H9 (cell line): ENCODE results near the gene POLR2L. TPM values are rescaled to one million over a fixed set of nuclear protein-coding genes. Genes with fewer than 3 reads are reported as not detected.

Experiments
- DNase-seq: peaks from one replicate; pipeline ENCODE4 v3.0.0-alpha.2; 2017
- H2AFZ ChIP-seq: one replicate; pipeline ENCODE4 v1.6.1; 2013; ENCODE audit warnings: mild to moderate bottlenecking, low read length, control low read depth, moderate library complexity
- H2AK5ac ChIP-seq: 2 replicates; pipeline ENCODE4 v1.6.1; 2013; ENCODE audit warnings: low read length, control low read depth, mixed read lengths; ENCODE audit not compliant: insufficient read length
- H2BK120ac ChIP-seq: one replicate; pipeline ENCODE4 v1.6.1; 2013; ENCODE audit warnings: low read depth, mild to moderate bottlenecking, low read length, control low read depth, inconsistent platforms; ENCODE audit not compliant: poor library complexity, severe bottlenecking
- H2BK12ac ChIP-seq: 2 replicates; pipeline ENCODE4 v1.6.1; 2013; ENCODE audit warnings: low read length, control low read depth, mixed read lengths, low read depth; ENCODE audit not compliant: insufficient read length
- H2BK15ac ChIP-seq: 2 replicates; pipeline ENCODE4 v1.6.1; 2013; ENCODE audit warnings: low read depth, low read length, control low read depth
- H2BK20ac ChIP-seq: one replicate; pipeline ENCODE4 v1.6.1; 2013; ENCODE audit warnings: low read depth, mild to moderate bottlenecking, low read length, control low read depth, inconsistent platforms; ENCODE audit not compliant: poor library complexity, severe bottlenecking
- H2BK5ac ChIP-seq: 2 replicates; pipeline ENCODE4 v1.6.1; 2013; ENCODE audit warnings: low read length, control low read depth, mixed read lengths; ENCODE audit not compliant: insufficient read length
- H3K14ac ChIP-seq: 2 replicates; pipeline ENCODE4 v1.6.1; 2013; ENCODE audit warnings: low read length, control low read depth; ENCODE audit not compliant: insufficient read depth
- H3K18ac ChIP-seq: 2 replicates; pipeline ENCODE4 v1.6.1; 2013; ENCODE audit warnings: low read depth, mild to moderate bottlenecking, mixed read lengths, low read length, control low read depth; ENCODE audit not compliant: insufficient read length
- H3K23ac ChIP-seq: 2 replicates; pipeline ENCODE4 v1.6.1; 2013; ENCODE audit warnings: low read length, control low read depth, mixed read lengths, low read depth; ENCODE audit not compliant: insufficient read length
- H3K23me2 ChIP-seq: 2 replicates; pipeline ENCODE4 v1.6.1; 2013; ENCODE audit warnings: low read depth, mild to moderate bottlenecking, mixed read lengths, low read length, control low read depth; ENCODE audit not compliant: insufficient read length, poor library complexity, severe bottlenecking
- H3K27ac ChIP-seq: 2 replicates; pipeline ENCODE4 v1.5.1; 2013; ENCODE audit warnings: low read length, control low read depth, mixed read lengths, low read depth; ENCODE audit not compliant: insufficient read length
- H3K27me3 ChIP-seq: 2 replicates; pipeline ENCODE4 v1.6.1; 2013; ENCODE audit warnings: low read length, control low read depth, inconsistent platforms; ENCODE audit not compliant: insufficient read depth
- H3K4ac ChIP-seq: 2 replicates; pipeline ENCODE4 v1.6.1; 2013; ENCODE audit warnings: low read depth, mild to moderate bottlenecking, control low read depth, inconsistent platforms, low read length, moderate library complexity
- H3K4me1 ChIP-seq: 2 replicates; pipeline ENCODE4 v1.6.1; 2013; ENCODE audit warnings: low read length, control low read depth, inconsistent platforms; ENCODE audit not compliant: insufficient read depth
- H3K4me2 ChIP-seq: 2 replicates; pipeline ENCODE4 v1.6.1; 2013; ENCODE audit warnings: low read length, control low read depth, mixed read lengths; ENCODE audit not compliant: insufficient read length, insufficient read depth
- H3K56ac ChIP-seq: 2 replicates; pipeline ENCODE4 v1.6.1; 2013; ENCODE audit warnings: low read depth, mild to moderate bottlenecking, mixed read lengths, low read length, control low read depth; ENCODE audit not compliant: insufficient read length
- H3K79me1 ChIP-seq: 2 replicates; pipeline ENCODE4 v1.6.1; 2013; ENCODE audit warnings: low read depth, mild to moderate bottlenecking, moderate library complexity, low read length, control low read depth, inconsistent platforms; ENCODE audit not compliant: insufficient read depth, poor library complexity, severe bottlenecking
- H3K79me2 ChIP-seq: 2 replicates; pipeline ENCODE4 v1.6.1; 2013; ENCODE audit warnings: low read length, control low read depth, inconsistent platforms; ENCODE audit not compliant: insufficient read depth
- H3K9ac ChIP-seq: 2 replicates; pipeline ENCODE4 v1.6.1; 2013; ENCODE audit warnings: low read length, control low read depth, mixed read lengths; ENCODE audit not compliant: insufficient read length; ENCODE audit errors: extremely low read depth
- H3K9me3 ChIP-seq: one replicate; pipeline ENCODE4 v1.6.1; 2013; ENCODE audit warnings: low read depth, low read length, inconsistent platforms; ENCODE audit not compliant: control insufficient read depth
- H3T11ph ChIP-seq: one replicate; pipeline ENCODE4 v1.6.1; 2013; ENCODE audit warnings: mild to moderate bottlenecking, low read length, control low read depth, inconsistent platforms
- H4K20me1 ChIP-seq: one replicate; pipeline ENCODE4 v1.6.1; 2013; ENCODE audit not compliant: control insufficient read depth, insufficient read length, insufficient read depth
- H4K5ac ChIP-seq: 2 replicates; pipeline ENCODE4 v1.6.1; 2013; ENCODE audit warnings: low read depth, mild to moderate bottlenecking, mixed read lengths, low read length, control low read depth; ENCODE audit not compliant: insufficient read length
- H4K8ac ChIP-seq: replicated peaks from 2 replicates; pipeline ENCODE4 v1.6.1; 2013; ENCODE audit warnings: low read length, control low read depth, mixed read lengths, low read depth; ENCODE audit not compliant: insufficient read length
- H4K91ac ChIP-seq: 2 replicates; pipeline ENCODE4 v1.6.1; 2013; ENCODE audit warnings: low read depth, mild to moderate bottlenecking, moderate library complexity, mixed read lengths, low read length, control low read depth; ENCODE audit not compliant: insufficient read length
- H3K27ac Mint-ChIP-seq, 3 experiments: 2 replicates in 2 of 3; 3 replicates in 1 of 3; pipeline ENCODE4 v1.8.0; 2020 to 2021; ENCODE audit warnings: mixed read lengths in 3 of 3, mild to moderate bottlenecking in 1 of 3, moderate library complexity in 1 of 3
- H3K27me3 Mint-ChIP-seq: 2 replicates; pipeline ENCODE4 v1.8.0; 2021; ENCODE audit warnings: low read depth, mild to moderate bottlenecking, moderate library complexity, mixed read lengths
- H3K36me3 Mint-ChIP-seq, 3 experiments: 2 replicates in 2 of 3; 3 replicates in 1 of 3; pipeline ENCODE4 v1.8.0; 2020 to 2021; ENCODE audit warnings: low read depth in 3 of 3, mixed read lengths in 3 of 3; ENCODE audit not compliant: insufficient read depth in 1 of 3
- H3K4me1 Mint-ChIP-seq, 2 experiments: 2 replicates each; pipeline ENCODE4 v1.8.0; 2020; ENCODE audit warnings: mixed read lengths in 2 of 2
- H3K4me3 Mint-ChIP-seq, 2 experiments: 2 replicates in 1 of 2; 3 replicates in 1 of 2; pipeline ENCODE4 v1.8.0; 2020 to 2021; ENCODE audit warnings: mild to moderate bottlenecking in 2 of 2, mixed read lengths in 2 of 2, moderate library complexity in 1 of 2
- H3K9me3 Mint-ChIP-seq, 2 experiments: 2 replicates in 1 of 2; 3 replicates in 1 of 2; pipeline ENCODE4 v1.8.0; 2020; ENCODE audit warnings: mild to moderate bottlenecking in 2 of 2, mixed read lengths in 2 of 2, moderate library complexity in 1 of 2
- WGBS: extraction: QIAGEN DNeasy Blood & Tissue Kit; methylation state at CpG from one replicate; pipeline ENCODE4 v1.1.7; 2013; ENCODE audit warnings: missing lambda C conversion rate, low lambda C conversion rate, mixed read lengths; ENCODE audit not compliant: insufficient read length; ENCODE audit errors: extremely low coverage; 5-methylcytosine and 5-hydroxymethylcytosine counted together
- total RNA-seq: library from RNA; stranded (reverse); gene quantifications from 2 replicates; pipeline ENCODE4 v1.2.1, GENCODE V29; 2021
- TF ChIP-seq, protein P1 (sequence below): fragments of 200-600 bp; sonication (generic); conservative IDR thresholded peaks from 3 replicates; pipeline ENCODE4 v1.8.0; 2021; ENCODE audit warnings: antibody characterized with exemption, mild to moderate bottlenecking

The POLR2L gene
- total RNA-seq, 1 experiment from 2014 or later: 135 TPM

DNA sequence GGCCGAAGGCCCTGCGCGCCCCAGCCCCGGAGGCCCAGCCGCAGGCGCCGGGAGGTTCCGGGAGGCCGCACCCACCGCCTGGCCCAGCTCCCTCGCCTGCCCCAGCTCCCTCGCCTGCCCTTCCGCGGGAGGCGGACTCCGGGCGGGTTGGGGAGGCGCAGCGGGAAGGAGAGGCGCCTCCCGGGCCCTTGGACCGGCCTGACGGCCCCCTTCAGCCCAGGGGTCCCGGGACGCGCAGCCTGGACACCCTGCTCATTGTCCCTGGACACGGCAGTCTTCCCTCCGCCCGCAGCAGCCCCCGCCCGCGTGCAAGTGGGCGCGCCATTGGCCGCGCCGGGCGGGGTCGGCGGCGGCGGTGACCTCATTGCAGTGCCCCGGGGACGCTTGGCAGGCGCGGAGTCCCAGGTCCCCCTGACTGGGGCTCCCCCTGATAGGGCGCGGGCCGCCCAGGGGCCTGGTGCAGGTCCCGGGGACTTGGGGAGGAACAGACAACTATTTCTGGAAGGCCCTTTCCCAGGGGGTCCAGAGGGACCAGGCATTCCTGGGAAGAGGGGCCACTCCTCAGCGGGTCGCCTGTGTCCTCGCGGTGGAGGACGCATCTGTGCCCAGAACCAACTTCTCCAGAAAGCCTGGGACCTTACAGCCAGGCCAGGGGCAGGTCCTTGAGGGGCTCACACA lies 9.1 kb downstream of the POLR2L start:
- peaks cover 25% of the 10 kb centered on the region for H3K23me2 ChIP-seq
- H3K79me1 ChIP-seq: no peaks in the 10 kb centered on the region
- H3K9ac ChIP-seq: no peak overlapping the region
- H4K20me1 ChIP-seq: no peaks in the 10 kb centered on the region
- no peaks in the 10 kb centered on the region for H3K9me3 ChIP-seq
- no peak overlapping the region for H2BK15ac ChIP-seq
- no peak overlapping the region for H2BK120ac ChIP-seq
- no peak overlapping the region for H3T11ph ChIP-seq
- no peak overlapping the region for H2BK5ac ChIP-seq
- H3K27ac ChIP-seq: no peak overlapping the region
- H4K91ac ChIP-seq: no peak overlapping the region
- peaks cover 9% of the 10 kb centered on the region; the same call in 1 of the 2 replicates for H3K27me3 ChIP-seq
- WGBS: no CpG with 5 or more reads among the region's 55 CpGs
- H2AK5ac ChIP-seq: no peak overlapping the region
- Mint-ChIP-seq H3K27ac (no peak overlapping the region), H3K9me3 (no peaks in the 10 kb centered on the region), H3K27me3 (peaks cover 27% of the 10 kb centered on the region), H3K4me1 (peaks cover 28 to 38% of the 10 kb centered on the region in 2 experiments), H3K4me3 (peak overlapping the region; percentile 65 to 79), H3K36me3 (peaks cover 8 to 24% (median 17%) of the 10 kb centered on the region in 3 experiments; a peak in 5 of 7 replicates)
- TF ChIP-seq, protein P1, sequence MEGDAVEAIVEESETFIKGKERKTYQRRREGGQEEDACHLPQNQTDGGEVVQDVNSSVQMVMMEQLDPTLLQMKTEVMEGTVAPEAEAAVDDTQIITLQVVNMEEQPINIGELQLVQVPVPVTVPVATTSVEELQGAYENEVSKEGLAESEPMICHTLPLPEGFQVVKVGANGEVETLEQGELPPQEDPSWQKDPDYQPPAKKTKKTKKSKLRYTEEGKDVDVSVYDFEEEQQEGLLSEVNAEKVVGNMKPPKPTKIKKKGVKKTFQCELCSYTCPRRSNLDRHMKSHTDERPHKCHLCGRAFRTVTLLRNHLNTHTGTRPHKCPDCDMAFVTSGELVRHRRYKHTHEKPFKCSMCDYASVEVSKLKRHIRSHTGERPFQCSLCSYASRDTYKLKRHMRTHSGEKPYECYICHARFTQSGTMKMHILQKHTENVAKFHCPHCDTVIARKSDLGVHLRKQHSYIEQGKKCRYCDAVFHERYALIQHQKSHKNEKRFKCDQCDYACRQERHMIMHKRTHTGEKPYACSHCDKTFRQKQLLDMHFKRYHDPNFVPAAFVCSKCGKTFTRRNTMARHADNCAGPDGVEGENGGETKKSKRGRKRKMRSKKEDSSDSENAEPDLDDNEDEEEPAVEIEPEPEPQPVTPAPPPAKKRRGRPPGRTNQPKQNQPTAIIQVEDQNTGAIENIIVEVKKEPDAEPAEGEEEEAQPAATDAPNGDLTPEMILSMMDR: no peak
- no peaks in the 10 kb centered on the region; the same call in 1 of the 2 replicates for H3K4me1 ChIP-seq
- peak overlapping the region; percentile 57 for H3K4me2 ChIP-seq
- H2AFZ ChIP-seq: no peak overlapping the region
- H4K5ac ChIP-seq: no peak overlapping the region
- no peak overlapping the region for H2BK20ac ChIP-seq
- H4K8ac ChIP-seq: no peak overlapping the region
- H3K56ac ChIP-seq: no peak overlapping the region
- 0 out of 2 replicates have a peak overlapping the region, but pooled peaks have one; percentile 24 for H3K14ac ChIP-seq
- H3K18ac ChIP-seq: no peak overlapping the region
- H2BK12ac ChIP-seq: no peak overlapping the region
- no peaks in the 10 kb centered on the region for H3K79me2 ChIP-seq
- no peak overlapping the region for H3K4ac ChIP-seq
- DNase-seq: no peak
- no peak overlapping the region for H3K23ac ChIP-seq
